GM21367 (cell line): ENCODE measurements around the gene IFITM2.
"Not testable (repeated sequence)": the region's sequence is repeated elsewhere in the genome, so short reads cannot be mapped to it uniquely, and the experiment has no call there.

Experiments
- ATAC-seq: cut with Tn5 transposase; IDR thresholded peaks from one replicate; pipeline ENCODE4 v1.9.1; 2021; ENCODE audit not compliant: unreplicated experiment

IFITM2 gene

DNA sequence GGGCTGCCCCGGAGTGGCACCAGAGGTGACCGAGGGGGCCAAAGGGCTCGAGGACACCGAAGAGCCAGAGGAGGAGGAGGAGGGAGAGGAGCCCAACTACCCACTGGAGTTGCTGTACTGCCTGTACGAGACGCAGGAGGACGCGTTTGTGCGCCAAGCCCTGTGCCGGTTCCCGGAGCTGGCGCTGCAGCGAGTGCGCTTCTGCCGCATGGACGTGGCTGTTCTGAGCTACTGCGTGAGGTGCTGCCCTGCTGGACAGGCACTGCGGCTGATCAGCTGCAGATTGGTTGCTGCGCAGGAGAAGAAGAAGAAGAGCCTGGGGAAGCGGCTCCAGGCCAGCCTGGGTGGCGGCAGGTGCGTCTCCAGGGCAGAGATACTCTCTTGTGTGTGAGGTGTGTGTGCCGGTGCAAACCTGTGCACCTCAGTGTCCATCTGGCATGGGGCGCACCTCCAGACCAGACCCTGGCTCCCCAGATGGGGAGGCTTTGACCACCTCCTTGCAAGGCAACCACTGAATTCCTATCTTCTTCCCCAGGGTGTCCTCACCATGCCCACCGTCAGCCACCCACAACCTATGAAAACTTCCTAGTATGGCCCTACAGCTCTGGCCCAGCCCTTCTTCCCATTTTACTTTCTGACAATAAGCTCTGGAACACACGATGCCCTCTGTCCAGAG is 26.0 kb upstream of the IFITM2 start:
- ATAC-seq, result no peak

- no peak for ATAC-seq
These were observed 25.4 kb upstream of the IFITM2 start for GRCh38 chr11:282171-282570.

DNA sequence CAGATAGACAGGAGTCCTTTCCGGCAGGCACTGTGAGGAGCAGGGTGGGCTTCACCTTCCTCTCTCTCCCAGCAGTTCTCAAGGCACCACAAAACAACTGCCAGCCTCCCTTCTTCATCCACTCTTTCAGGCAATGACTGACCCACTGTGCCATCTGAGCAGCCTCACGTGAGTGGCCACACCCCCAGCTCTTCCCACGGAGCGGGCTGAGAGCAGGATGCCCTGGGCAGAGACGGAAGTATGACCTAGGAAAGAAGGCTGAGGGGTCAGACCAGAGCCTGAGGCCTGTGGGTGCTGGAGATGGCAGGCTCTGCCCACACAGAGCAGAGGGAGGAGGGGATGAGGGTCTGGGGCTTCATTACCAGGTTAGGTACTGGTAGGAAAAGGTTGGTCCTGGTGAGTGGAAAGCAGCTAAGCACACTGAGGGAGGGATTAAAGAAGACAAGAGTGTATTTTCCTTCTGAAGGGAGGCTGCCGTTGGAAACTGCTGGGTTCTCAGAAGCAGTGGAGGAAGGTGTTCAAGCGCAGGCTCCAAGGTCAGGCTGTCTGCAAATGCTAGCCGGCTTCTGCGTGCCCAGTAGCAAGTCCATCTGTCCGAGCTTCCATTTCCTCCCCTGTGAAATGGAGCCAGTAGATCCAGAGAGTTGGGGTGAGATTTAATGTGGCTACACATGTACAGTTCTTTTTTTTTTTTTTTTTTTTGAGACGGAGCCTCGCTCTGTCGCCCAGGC is 24.8 kb upstream of the IFITM2 start:
- ATAC-seq, result no peak

- no peak for ATAC-seq
These were observed 24.1 kb upstream of the IFITM2 start for GRCh38 chr11:283405-284104.

DNA sequence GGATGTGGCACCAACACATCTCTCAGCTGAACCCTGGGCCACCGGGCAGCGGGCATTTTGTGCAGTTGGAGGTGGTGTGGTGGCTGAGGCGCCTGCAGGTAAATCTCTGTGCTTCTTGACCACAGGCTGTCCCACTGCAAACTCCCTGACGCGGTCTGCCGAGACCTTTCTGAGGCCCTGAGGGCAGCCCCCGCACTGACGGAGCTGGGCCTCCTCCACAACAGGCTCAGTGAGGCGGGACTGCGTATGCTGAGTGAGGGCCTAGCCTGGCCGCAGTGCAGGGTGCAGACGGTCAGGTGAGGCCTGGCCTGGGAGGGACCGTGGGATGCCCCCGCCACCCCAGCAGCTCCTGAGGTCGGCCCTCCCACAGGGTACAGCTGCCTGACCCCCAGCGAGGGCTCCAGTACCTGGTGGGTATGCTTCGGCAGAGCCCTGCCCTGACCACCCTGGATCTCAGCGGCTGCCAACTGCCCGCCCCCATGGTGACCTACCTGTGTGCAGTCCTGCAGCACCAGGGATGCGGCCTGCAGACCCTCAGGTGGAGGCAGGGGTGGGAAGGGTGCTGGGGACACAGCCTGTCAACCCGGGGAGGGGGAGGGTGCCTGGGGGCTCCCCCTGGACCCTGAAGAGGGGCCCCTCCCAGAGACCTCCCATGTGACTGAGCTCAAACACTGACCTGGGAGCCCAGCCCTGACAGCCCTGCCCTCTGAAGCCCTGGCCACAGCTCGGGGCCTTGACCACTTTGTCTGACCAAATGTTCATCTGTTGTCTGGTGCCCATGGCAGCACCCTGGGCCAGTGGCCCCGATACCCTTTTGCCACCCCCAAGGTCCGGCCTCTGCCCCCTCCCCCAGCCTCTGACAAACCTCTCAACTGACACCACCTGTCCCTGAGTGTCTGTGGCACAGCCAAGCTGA is 23.3 kb upstream of the IFITM2 start:
- ATAC-seq, result no peak

- ATAC-seq, result no peak
These were observed 22.4 kb upstream of the IFITM2 start for GRCh38 chr11:285021-285893.

GRCh38 chr11:285894-286220 is 21.8 kb upstream of the IFITM2 start:
- ATAC-seq, result no peak

GRCh38 chr11:286977-287820 is 20.4 kb upstream of the IFITM2 start:
- not testable (repeated sequence) for ATAC-seq

GRCh38 chr11:287821-288477 is 19.7 kb upstream of the IFITM2 start:
- ATAC-seq, result no peak

DNA sequence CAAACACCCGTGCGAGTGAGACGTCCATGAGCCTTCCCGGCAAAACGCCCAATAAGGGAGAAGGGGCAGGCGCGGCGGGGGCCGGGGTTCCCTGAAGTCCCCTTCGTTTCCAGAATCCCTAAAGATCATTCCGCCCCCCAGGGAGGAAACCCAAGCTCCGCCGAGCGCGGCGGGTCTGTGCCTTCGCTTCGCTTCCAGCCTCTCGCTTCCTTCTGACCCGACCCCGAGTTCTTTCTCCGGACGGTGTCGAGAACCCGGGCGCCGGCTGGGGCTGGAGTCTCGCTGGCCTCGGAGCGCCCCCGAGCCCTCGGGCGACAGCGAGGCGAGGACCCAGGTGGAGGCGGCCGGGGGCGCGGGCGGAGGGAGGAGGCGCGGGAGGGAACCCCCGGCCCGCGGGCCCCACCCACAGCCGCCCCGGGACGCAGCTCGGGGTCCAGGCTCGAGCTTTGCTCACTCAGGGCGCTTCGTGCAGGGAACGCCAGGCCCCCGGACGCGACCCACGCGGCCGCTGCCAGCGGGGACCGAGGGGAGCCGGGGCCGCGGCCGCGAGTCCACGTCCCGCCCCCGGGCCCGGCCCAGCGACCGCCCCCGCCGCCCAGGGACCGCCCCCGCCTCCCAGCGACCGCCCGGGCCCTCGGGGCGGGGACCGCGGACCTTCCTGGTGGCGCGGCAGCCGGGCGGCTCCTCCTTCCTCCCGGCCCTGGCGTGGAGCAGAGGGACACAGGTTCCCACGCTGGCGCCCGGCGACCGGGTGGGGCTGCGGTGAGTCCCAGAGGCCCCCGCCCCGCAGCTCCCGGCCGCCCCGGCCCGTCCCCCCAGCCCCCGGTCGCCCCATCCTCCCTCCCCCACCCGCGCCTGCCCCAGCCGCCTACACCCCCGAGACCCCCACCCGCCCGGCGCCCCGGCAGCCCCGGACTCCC is 18.9 kb upstream of the IFITM2 start, which contains the start of gene PGGHG:
TSS of gene PGGHG (plus strand) at position 649 of the 920 bp plus-strand sequence. CDS start 691 bp downstream, outside the sequence.
- peak; percentile 59 for ATAC-seq

DNA sequence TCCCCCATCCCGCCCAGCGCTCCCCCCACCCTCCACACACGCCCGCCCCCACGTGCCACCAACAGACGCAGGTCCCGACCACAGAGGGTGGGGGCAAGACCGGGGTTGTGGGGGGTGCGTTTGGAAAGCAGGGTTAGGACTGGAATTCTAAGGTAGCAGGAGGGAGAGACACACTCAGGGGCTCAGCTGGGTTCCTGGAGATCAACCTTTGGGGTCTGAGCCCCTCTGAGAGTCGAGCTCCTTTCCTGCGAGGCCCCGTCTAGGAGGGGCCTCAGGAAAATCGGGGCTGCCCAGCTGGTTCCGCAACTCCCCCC is 18.3 kb upstream of the IFITM2 start:
- ATAC-seq, result no peak

- no peak for ATAC-seq
These were observed 17.6 kb upstream of the IFITM2 start for GRCh38 chr11:289712-290620.

DNA sequence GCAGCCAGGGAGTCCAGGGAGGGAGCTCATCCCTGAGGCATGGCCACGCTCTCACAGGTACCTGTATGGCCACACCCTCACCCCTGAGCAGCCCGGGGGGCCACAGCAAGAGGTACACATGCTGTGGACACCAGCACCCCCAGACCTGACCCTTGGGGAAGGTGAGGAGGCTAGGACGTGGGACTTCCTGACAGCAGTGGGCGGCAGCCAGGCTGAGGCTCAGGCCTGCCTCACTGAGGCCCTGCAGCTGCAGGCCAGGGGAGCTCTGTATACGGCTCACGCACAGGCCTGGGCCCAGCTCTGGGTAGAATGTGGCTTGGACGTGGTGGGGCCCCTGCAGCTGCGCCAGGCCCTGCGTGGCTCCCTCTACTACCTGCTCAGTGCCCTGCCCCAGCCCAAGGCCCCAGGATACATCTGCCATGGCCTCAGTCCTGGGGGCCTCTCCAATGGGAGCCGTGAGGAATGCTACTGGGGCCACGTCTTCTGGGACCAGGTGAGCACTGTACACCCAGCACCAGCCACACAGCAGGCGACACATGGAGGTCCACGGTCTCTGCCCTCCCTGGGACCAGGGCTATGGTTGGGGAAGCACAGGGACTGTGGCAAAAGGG is 16.9 kb upstream of the IFITM2 start:
- ATAC-seq, result no peak

- ATAC-seq, result no peak
These were observed 16.1 kb upstream of the IFITM2 start for GRCh38 chr11:291281-292210.
